ENCODE measurements around the gene MAML2. TPM values are rescaled to one million over a fixed set of nuclear protein-coding genes. Genes with fewer than 3 reads are reported as not detected.
"Not testable (repeated sequence)": the region's sequence is repeated elsewhere in the genome, so short reads cannot be mapped to it uniquely, and the experiment has no call there.

Gene MAML2
- total RNA-seq, 1 donor from 2014 or later: 11.9 TPM

- Mint-ChIP-seq H3K9me3 (no peaks in the 10 kb centered on the region), H3K27ac (no peak overlapping the region), H3K27me3 (no peaks in the 10 kb centered on the region), H3K36me3 (ENCODE audit: low read depth) (peaks cover 14% of the 10 kb centered on the region), H3K4me1 (peaks cover 51% of the 10 kb centered on the region), H3K4me3 (no peak overlapping the region)
- intact Hi-C loops (cut with micrococcal nuclease): no loop called here
- no peak for DNase-seq
These were observed 156.2 kb downstream of the MAML2 start for GRCh38 chr11:96186806-96187205.

- Mint-ChIP-seq H3K9me3 (no peaks in the 10 kb centered on the region), H3K4me3 (no peak overlapping the region), H3K4me1 (peaks cover 47% of the 10 kb centered on the region), H3K27me3 (no peaks in the 10 kb centered on the region), H3K27ac (no peak overlapping the region), H3K36me3 (ENCODE audit: low read depth) (peaks cover 6% of the 10 kb centered on the region)
- DNase-seq: no peak
- intact Hi-C loops (cut with micrococcal nuclease): no loop called here
These were observed 157.7 kb downstream of the MAML2 start for GRCh38 chr11:96185220-96185768.

DNA sequence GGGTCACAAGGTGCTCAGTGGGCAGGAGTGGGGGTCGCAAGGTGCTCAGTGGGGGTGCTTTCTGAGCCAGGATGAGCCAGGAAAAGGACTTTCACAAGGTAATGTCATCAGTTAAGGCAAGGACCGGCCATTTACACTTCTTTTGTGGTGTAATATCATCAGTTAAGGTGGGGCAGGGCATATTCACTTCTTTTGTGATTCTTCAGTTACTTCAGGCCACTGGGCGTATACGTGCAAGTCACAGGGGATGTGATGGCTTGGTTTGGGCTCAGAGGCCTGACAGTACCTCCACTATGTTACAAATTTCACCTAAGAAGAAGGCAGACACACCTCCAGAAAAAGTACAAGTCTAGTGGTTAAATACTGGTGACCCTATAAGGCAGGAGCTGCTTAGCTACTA is 162.1 kb downstream of the MAML2 start:
- H3K27ac Mint-ChIP-seq; intact Hi-C loops (cut with micrococcal nuclease); DNase-seq; H3K4me3 Mint-ChIP-seq; H3K27me3 Mint-ChIP-seq; H3K9me3 Mint-ChIP-seq: not testable (repeated sequence)
- Mint-ChIP-seq H3K4me1 (peaks cover 37% of the 10 kb centered on the region), H3K36me3 (ENCODE audit: low read depth) (peaks cover 12% of the 10 kb centered on the region)

DNA sequence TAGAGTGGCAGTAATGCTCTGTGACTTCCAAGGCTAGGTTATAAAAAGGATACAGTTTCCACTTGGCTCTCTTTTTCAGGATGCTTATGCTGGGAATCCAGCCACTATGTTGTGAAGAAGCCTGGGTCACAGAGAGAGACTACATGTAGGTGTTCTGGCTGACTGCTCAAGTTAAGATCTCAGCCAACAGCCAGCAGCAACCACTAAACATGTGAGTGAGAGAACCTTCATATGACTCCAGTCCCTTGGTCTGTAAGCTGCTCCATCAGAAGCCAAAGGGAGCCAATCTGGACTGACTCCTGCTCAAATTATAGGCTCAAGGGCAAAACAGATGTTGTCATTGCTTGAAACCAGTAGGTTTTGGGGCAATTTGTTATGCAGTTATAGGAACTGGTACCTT is 162.7 kb downstream of the MAML2 start:
- Mint-ChIP-seq H3K4me3 (no peak overlapping the region), H3K36me3 (ENCODE audit: low read depth) (peaks cover 12% of the 10 kb centered on the region), H3K27ac (no peak overlapping the region), H3K9me3 (no peaks in the 10 kb centered on the region), H3K4me1 (peaks cover 32% of the 10 kb centered on the region), H3K27me3 (no peaks in the 10 kb centered on the region)
- no peak for DNase-seq
- intact Hi-C loops (cut with micrococcal nuclease): no loop called here

DNA sequence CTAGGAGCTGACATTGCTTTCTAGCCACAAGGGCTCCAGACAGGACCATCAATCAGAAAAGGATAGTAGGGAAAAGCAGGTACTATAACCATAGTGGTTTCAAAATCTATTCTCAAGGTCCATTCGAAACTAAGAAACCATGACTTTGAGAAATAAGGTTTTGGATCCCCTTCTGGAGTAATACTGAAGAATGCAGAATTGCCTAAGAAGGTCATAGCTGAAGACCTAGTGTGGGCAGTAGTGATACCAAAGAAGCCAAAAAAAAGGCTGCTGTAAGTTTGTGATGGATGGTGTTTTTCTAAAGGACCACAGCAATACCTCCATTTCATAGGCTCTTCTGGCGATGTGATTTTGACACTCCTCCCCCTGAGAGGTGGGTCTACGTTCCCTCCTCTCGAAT is 163.1 kb downstream of the MAML2 start:
- Mint-ChIP-seq H3K36me3 (ENCODE audit: low read depth) (peaks cover 13% of the 10 kb centered on the region), H3K4me1 (peaks cover 30% of the 10 kb centered on the region), H3K27me3 (no peaks in the 10 kb centered on the region), H3K27ac (no peak overlapping the region), H3K4me3 (no peak overlapping the region), H3K9me3 (no peaks in the 10 kb centered on the region)
- DNase-seq: no peak
- intact Hi-C loops (cut with micrococcal nuclease): no loop called here

- DNase-seq: no peak
- no peak overlapping the region for H3K27ac Mint-ChIP-seq
- no peaks in the 10 kb centered on the region for H3K9me3 Mint-ChIP-seq
- peaks cover 30% of the 10 kb centered on the region for H3K4me1 Mint-ChIP-seq
- no peak overlapping the region for H3K4me3 Mint-ChIP-seq
- H3K27me3 Mint-ChIP-seq: no peaks in the 10 kb centered on the region
- H3K36me3 Mint-ChIP-seq (ENCODE audit: low read depth): peaks cover 13% of the 10 kb centered on the region
- intact Hi-C loops (cut with micrococcal nuclease): no loop called here
These were observed 164.1 kb downstream of the MAML2 start for GRCh38 chr11:96178887-96179279.

DNA sequence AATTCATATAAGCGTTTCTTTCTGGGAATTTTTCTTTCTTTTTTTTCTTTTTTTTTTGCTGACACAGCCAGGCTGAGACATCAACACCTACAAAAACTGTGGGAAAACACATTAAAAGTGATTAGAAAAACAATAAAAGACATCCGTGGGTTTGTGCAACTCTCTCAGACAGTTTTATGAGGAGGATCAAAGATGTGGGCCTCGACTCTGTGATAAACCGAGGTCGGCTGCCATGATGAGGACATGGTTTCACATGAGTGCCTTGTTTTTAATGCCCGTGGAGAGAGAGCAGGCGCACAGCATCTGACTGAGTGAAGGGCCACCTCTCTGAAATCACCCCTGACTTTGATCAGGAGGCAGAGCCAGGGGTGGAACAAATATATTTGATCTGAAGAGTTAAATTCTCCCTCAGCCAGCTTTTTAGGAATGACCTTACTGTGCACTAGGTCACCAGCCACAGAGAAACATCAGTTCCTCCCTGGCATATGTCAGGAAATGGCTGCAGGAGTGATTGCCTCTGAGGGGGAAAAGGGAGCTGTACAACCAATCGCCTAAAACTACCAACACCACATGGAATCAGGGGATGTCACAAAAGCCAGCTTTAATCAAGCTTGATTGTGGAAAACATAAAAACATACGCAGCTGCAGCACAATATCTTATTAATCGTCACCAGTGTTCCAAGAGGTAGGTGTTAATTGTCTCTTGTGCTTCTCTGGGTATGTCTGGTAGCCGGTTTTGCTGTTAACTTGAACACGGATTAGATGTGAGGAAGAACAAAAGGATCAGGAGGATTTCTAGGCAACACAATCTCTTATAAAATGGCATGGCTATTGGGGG is 164.7 kb downstream of the MAML2 start:
- intact Hi-C loops (cut with micrococcal nuclease): no loop called here
- peaks cover 15% of the 10 kb centered on the region for H3K36me3 Mint-ChIP-seq (ENCODE audit: low read depth)
- no peaks in the 10 kb centered on the region for H3K9me3 Mint-ChIP-seq
- H3K27me3 Mint-ChIP-seq: no peaks in the 10 kb centered on the region
- no peak for DNase-seq
- H3K4me3 Mint-ChIP-seq: no peak overlapping the region
- H3K27ac Mint-ChIP-seq: no peak overlapping the region
- H3K4me1 Mint-ChIP-seq: peaks cover 32% of the 10 kb centered on the region

DNA sequence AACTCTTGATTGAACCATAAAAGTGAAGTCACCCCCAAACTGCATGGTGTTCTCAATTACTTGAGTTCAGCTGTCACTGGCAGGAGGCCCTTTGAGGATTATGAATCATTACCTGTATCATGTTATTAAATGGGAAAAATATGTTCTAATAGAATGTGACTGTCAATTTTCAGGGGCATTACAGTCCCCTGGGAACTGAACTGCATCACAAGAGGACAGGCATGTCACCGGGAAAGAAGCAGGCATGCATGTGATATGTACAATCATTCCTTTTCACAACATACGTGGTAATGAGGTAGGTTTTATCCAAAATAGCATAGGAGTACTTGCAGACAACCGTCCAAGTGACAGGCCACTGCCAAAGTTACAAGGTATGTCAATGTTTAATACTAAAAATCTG is 165.8 kb downstream of the MAML2 start:
- H3K27me3 Mint-ChIP-seq: no peaks in the 10 kb centered on the region
- no peak overlapping the region for H3K27ac Mint-ChIP-seq
- peaks cover 38% of the 10 kb centered on the region for H3K4me1 Mint-ChIP-seq
- intact Hi-C loops (cut with micrococcal nuclease): no loop called here
- DNase-seq: no peak
- H3K4me3 Mint-ChIP-seq: no peak overlapping the region
- no peaks in the 10 kb centered on the region for H3K9me3 Mint-ChIP-seq
- H3K36me3 Mint-ChIP-seq (ENCODE audit: low read depth): peaks cover 20% of the 10 kb centered on the region

GRCh38 chr11:96173906-96174305 is 169.1 kb downstream of the MAML2 start:
- H3K27ac Mint-ChIP-seq: no peak overlapping the region
- intact Hi-C loops (cut with micrococcal nuclease): no loop called here

GRCh38 chr11:96173422-96173821 is 169.6 kb downstream of the MAML2 start:
- DNase-seq: no peak
- no peaks in the 10 kb centered on the region for H3K9me3 Mint-ChIP-seq
- intact Hi-C loops (cut with micrococcal nuclease): no loop called here
- H3K36me3 Mint-ChIP-seq (ENCODE audit: low read depth): peaks cover 18% of the 10 kb centered on the region
- peaks cover 39% of the 10 kb centered on the region for H3K4me1 Mint-ChIP-seq
- no peak overlapping the region for H3K4me3 Mint-ChIP-seq
- H3K27me3 Mint-ChIP-seq: no peaks in the 10 kb centered on the region
- peak overlapping the region; percentile 39 for H3K27ac Mint-ChIP-seq

More at GRCh38 chr11:96173906-96174305, 169.1 kb downstream of the MAML2 start:
- H3K4me1 Mint-ChIP-seq: peaks cover 39% of the 10 kb centered on the region
- no peak overlapping the region for H3K4me3 Mint-ChIP-seq
- no peaks in the 10 kb centered on the region for H3K27me3 Mint-ChIP-seq
- no peaks in the 10 kb centered on the region for H3K9me3 Mint-ChIP-seq
- DNase-seq: no peak
- H3K36me3 Mint-ChIP-seq (ENCODE audit: low read depth): peaks cover 22% of the 10 kb centered on the region

DNA sequence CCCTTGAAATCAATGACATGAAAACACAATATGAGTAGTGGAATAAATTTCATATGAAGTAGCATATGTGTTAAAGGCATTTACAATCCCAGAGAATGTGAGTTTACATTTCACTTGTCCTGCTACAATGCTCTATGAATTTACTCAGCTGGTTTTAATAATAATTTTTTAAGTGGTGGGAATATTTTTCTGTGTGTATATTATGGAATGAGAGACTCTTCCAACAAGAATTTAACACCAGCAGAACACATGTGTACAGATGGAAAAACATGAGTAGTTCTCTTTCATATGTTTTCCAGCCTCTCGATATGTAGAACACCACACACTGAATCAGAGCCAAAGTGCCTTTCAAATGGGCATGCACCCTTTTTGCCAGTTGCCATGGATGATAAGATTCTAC is 170.4 kb downstream of the MAML2 start:
- Mint-ChIP-seq H3K36me3 (ENCODE audit: low read depth) (peaks cover 17% of the 10 kb centered on the region), H3K4me1 (peaks cover 35% of the 10 kb centered on the region), H3K9me3 (no peaks in the 10 kb centered on the region), H3K27me3 (no peaks in the 10 kb centered on the region), H3K27ac (no peak overlapping the region), H3K4me3 (no peak overlapping the region)
- no peak for DNase-seq
- intact Hi-C loops (cut with micrococcal nuclease): no loop called here

DNA sequence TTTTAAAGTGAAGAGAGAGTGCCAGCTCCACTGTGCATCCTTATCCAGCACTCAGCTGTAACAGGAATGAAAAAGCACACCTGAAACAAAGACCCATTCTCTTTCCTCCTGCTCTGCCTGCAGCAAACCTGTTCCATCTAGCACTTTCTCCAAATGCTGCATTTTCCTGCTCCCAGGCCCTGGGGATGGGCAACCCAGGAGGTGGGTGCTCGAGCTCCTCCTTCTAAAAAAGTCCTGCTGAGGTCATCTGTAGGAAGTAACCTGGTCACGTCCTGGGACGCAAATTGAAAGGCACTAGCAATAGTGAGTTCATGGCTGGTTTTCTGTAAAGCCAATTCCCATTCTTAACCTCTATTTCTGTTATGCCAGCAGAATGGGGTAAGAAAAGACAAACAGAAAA is 173.7 kb downstream of the MAML2 start:
- no peaks in the 10 kb centered on the region for H3K9me3 Mint-ChIP-seq
- peaks cover 54% of the 10 kb centered on the region for H3K4me1 Mint-ChIP-seq
- peak overlapping the region; percentile 54 for H3K27ac Mint-ChIP-seq
- peaks cover 11% of the 10 kb centered on the region for H3K36me3 Mint-ChIP-seq (ENCODE audit: low read depth)
- DNase-seq: no peak
- intact Hi-C loops (cut with micrococcal nuclease): loop anchor here (2.0 kb wide), 2 partner anchors 20 to 30 kb away; no protein-coding TSS in a partner anchor
- H3K27me3 Mint-ChIP-seq: no peaks in the 10 kb centered on the region
- peak overlapping the region; percentile 27 for H3K4me3 Mint-ChIP-seq

DNA sequence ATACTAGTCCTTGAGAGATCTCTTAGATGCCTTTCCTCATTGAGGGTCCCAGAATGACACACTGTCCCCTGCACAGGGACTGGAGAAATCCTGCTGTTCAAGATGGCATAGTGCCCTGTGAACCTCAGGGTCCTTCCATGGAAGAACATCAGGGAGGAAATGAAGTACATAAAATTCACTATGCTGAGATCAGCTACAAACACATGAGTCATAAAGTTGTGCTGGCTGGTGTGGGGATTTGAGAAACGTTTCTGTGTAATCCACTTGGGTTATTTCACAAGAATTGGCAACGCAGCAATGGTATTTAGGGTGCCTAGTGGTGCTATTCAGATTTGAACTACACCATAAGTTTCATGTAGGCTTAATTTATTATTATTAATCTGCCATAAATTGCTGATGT is 174.4 kb downstream of the MAML2 start:
- Mint-ChIP-seq H3K27ac (peak overlapping the region; percentile 81), H3K4me1 (peaks cover 50% of the 10 kb centered on the region), H3K36me3 (ENCODE audit: low read depth) (peaks cover 11% of the 10 kb centered on the region), H3K27me3 (no peaks in the 10 kb centered on the region), H3K4me3 (no peak overlapping the region), H3K9me3 (no peaks in the 10 kb centered on the region)
- intact Hi-C loops (cut with micrococcal nuclease): loop anchor here (2.0 kb wide), 2 partner anchors 20 to 30 kb away; no protein-coding TSS in a partner anchor
- DNase-seq: no peak

DNA sequence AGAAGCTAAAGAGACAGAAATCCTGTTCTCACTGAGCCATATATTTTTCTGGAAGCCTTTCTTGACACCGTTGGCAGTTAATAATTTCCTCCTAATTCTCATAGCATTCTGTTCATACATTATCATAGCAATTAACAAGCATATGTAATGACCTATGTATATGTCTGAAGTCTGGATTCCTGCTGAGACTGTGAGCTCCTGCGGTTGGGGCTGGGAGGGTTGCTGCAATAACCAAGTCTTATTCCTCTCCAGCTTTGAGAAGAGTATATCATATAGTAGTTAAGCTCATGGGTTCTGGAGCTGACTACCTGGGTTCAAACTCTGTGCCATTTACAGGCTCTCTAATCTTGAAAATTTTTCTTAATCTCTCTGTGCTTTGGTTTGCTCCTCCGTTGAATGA is 175.2 kb downstream of the MAML2 start:
- no peak for DNase-seq
- Mint-ChIP-seq H3K4me3 (no peak overlapping the region), H3K27me3 (no peaks in the 10 kb centered on the region), H3K36me3 (ENCODE audit: low read depth) (peaks cover 11% of the 10 kb centered on the region), H3K27ac (no peak overlapping the region), H3K4me1 (peaks cover 42% of the 10 kb centered on the region), H3K9me3 (no peaks in the 10 kb centered on the region)
- intact Hi-C loops (cut with micrococcal nuclease): loop anchor here (2.0 kb wide), 2 partner anchors 21 to 31 kb away; no protein-coding TSS in a partner anchor
